HCT116 (cell line): ENCODE results near the gene TEKT3. TPM values are rescaled to one million over a fixed set of nuclear protein-coding genes. Genes with fewer than 3 reads are reported as not detected.

ENCODE experiments used
- ATAC-seq: fragments of 200-7000 bp; cut with Tn5 transposase; 2 replicates; pipeline ENCODE4 v1.9.1; 2020; ENCODE audit warnings: mild to moderate bottlenecking, moderate library complexity
- BruUV-seq: library from RNA; stranded (reverse); fragments of 400-500 nt; replicated peaks from 2 replicates; lab custom pipeline; 2021; lab: Mats Ljungman, UMichigan
- CTCF ChIA-PET: fragments of 300-600 bp; sonication (Branson Sonifier 250); formaldehyde crosslinking; loops from one replicate; lab custom pipeline; 2021; ENCODE audit warnings: antibody characterized with exemption; lab: Charles Lee
- POLR2A ChIA-PET: fragments of 300-600, 350-600 bp; sonication (Branson Sonifier 250); formaldehyde crosslinking; loops from one replicate; lab custom pipeline; 2021; ENCODE audit warnings: antibody characterized with exemption; lab: Charles Lee
- RAD21 ChIA-PET, 2 experiments: fragments of 300-600 bp; sonication (Branson Sonifier 250); formaldehyde crosslinking; loops; one replicate each; lab custom pipeline; 2023; ENCODE audit warnings: low total read pairs in 2 of 2; ENCODE audit not compliant: uncharacterized antibody in 2 of 2, unreplicated experiment in 2 of 2, low non-redundant PET in 1 of 2; lab: Charles Lee
- DNase-seq: peaks from one replicate; pipeline ENCODE4 v3.0.0-alpha.2; 2010; ENCODE audit warnings: low read depth, low spot score
- H2AFZ ChIP-seq: fragments of 200-600 bp; shearing (Covaris generic), sonication (generic); 2 replicates; pipeline ENCODE4 v1.6.1; 2017; ENCODE audit warnings: low read depth, mixed run types, mixed read lengths, antibody characterized with exemption, low read length; ENCODE audit not compliant: poor library complexity, severe bottlenecking
- H3K27ac ChIP-seq: 2 replicates; pipeline ENCODE4 v1.5.1; 2012; ENCODE audit warnings: low read depth, low read length
- H3K27me3 ChIP-seq: fragments of 200-600 bp; sonication (generic); 2 replicates; pipeline ENCODE4 v1.6.1; 2016; ENCODE audit warnings: mixed run types, low read length, mixed read lengths; ENCODE audit not compliant: insufficient read depth
- H3K36me3 ChIP-seq, 2 experiments: fragments of 200-500 bp in 1 of 2; fragments of 200-600 bp in 1 of 2; sonication (Bioruptor generic) in 1 of 2; sonication (generic) in 1 of 2; 2 replicates each; pipeline versions ENCODE4 v1.5.1 to v1.6.1; 2014 to 2016; ENCODE audit warnings: low read length in 2 of 2, inconsistent platforms in 1 of 2, mixed read lengths in 1 of 2, mixed run types in 1 of 2; ENCODE audit not compliant: insufficient read depth in 2 of 2, control insufficient read depth in 1 of 2
- H3K4me1 ChIP-seq, 2 experiments: fragments of 200-600 bp in 1 of 2; sonication (generic) in 1 of 2; 2 replicates each; pipeline versions ENCODE4 v1.5.1 to v1.6.1; 2012 to 2017; ENCODE audit warnings: low read length in 2 of 2, inconsistent platforms in 1 of 2, mild to moderate bottlenecking in 1 of 2, mixed read lengths in 1 of 2, mixed run types in 1 of 2, moderate library complexity in 1 of 2; ENCODE audit not compliant: insufficient read depth in 2 of 2, control insufficient read depth in 1 of 2
- H3K4me2 ChIP-seq: fragments of 200-600 bp; sonication (generic); 2 replicates; pipeline ENCODE4 v1.6.1; 2017; ENCODE audit warnings: mixed run types, low read length, mixed read lengths
- H3K4me3 ChIP-seq, 2 experiments: fragments of 200-600 bp in 1 of 2; sonication (generic) in 1 of 2; replicated peaks in 1 of 2; 2 replicates each; pipeline ENCODE4 v1.5.1; 2011 to 2016; ENCODE audit warnings: low read length in 2 of 2, control low read depth in 1 of 2, low read depth in 1 of 2, mild to moderate bottlenecking in 1 of 2, mixed read lengths in 1 of 2, mixed run types in 1 of 2
- H3K79me2 ChIP-seq: fragments of 200-600 bp; sonication (generic); 2 replicates; pipeline ENCODE4 v1.6.1; 2017; ENCODE audit warnings: mild to moderate bottlenecking, mixed run types, low read length, moderate library complexity, mixed read lengths; ENCODE audit not compliant: insufficient read depth
- H3K9ac ChIP-seq: fragments of 200-600 bp; sonication (generic); 2 replicates; pipeline ENCODE4 v1.6.1; 2016; ENCODE audit warnings: low read length, mixed read lengths
- H3K9me2 ChIP-seq: fragments of 200-600 bp; sonication (generic), shearing (Covaris generic); 2 replicates; pipeline ENCODE4 v1.6.1; 2017; ENCODE audit warnings: mixed run types, mild to moderate bottlenecking, moderate library complexity; ENCODE audit not compliant: insufficient read depth
- H3K9me3 ChIP-seq, 2 experiments: fragments of 200-500 bp in 1 of 2; fragments of 200-600 bp in 1 of 2; sonication (Bioruptor generic) in 1 of 2; sonication (generic) in 1 of 2; 2 replicates each; pipeline ENCODE4 v1.6.1; 2014 to 2017; ENCODE audit warnings: low read length in 2 of 2, mixed read lengths in 2 of 2, inconsistent platforms in 1 of 2, low read depth in 1 of 2, mild to moderate bottlenecking in 1 of 2, mixed run types in 1 of 2, moderate library complexity in 1 of 2; ENCODE audit not compliant: control insufficient read depth in 1 of 2, insufficient read depth in 1 of 2
- H4K20me1 ChIP-seq: fragments of 200-600 bp; sonication (generic), shearing (Covaris generic); 2 replicates; pipeline ENCODE4 v1.6.1; 2017; ENCODE audit warnings: mixed run types, mild to moderate bottlenecking, moderate library complexity; ENCODE audit not compliant: insufficient read depth
- ATF3 ChIP-seq: IDR thresholded peaks from 2 replicates; pipeline ENCODE4 v1.6.1; 2012
- CBX3 ChIP-seq: IDR thresholded peaks from 2 replicates; pipeline ENCODE4 v1.6.1; 2012; ENCODE audit warnings: low read depth
- CEBPB ChIP-seq: IDR thresholded peaks from 2 replicates; pipeline ENCODE4 v1.6.1; 2012; ENCODE audit warnings: low read depth
- ELF1 ChIP-seq: IDR thresholded peaks from 2 replicates; pipeline ENCODE4 v1.6.1; 2012; ENCODE audit warnings: low read depth, borderline replicate concordance
- EZH2 ChIP-seq: fragments of 200-600 bp; sonication (generic); IDR thresholded peaks from 2 replicates; pipeline ENCODE4 v1.6.1; 2017; ENCODE audit warnings: antibody characterized with exemption, mixed run types
- EZH2phosphoT487 ChIP-seq: fragments of 200-600 bp; IDR thresholded peaks from 2 replicates; pipeline ENCODE4 v1.6.1; 2018; ENCODE audit warnings: antibody characterized with exemption, borderline replicate concordance
- JUND ChIP-seq: IDR thresholded peaks from 2 replicates; pipeline ENCODE4 v1.6.1; 2012
- MAX ChIP-seq: IDR thresholded peaks from 2 replicates; pipeline ENCODE4 v1.6.1; 2012
- POLR2A ChIP-seq: IDR thresholded peaks from 2 replicates; pipeline ENCODE4 v1.7.0; 2011; ENCODE audit warnings: borderline replicate concordance; ENCODE audit not compliant: insufficient read depth, insufficient read length; ENCODE audit errors: extremely low read depth
- POLR2AphosphoS5 ChIP-seq: IDR thresholded peaks from 2 replicates; pipeline ENCODE4 v1.6.1; 2011; ENCODE audit warnings: mild to moderate bottlenecking, low read depth, low read length, moderate library complexity
- REST ChIP-seq: IDR thresholded peaks from 2 replicates; pipeline ENCODE4 v1.6.1; 2012; ENCODE audit warnings: low read depth
- SIN3A ChIP-seq: IDR thresholded peaks from 2 replicates; pipeline ENCODE4 v1.6.1; 2012; ENCODE audit warnings: low read depth
- SP1 ChIP-seq: IDR thresholded peaks from 2 replicates; pipeline ENCODE4 v1.6.1; 2012; ENCODE audit warnings: low read depth
- SRF ChIP-seq: IDR thresholded peaks from 2 replicates; pipeline ENCODE4 v1.6.1; 2012; ENCODE audit warnings: low read depth
- ZBTB33 ChIP-seq: IDR thresholded peaks from 2 replicates; pipeline ENCODE4 v1.6.1; 2011; ENCODE audit warnings: mild to moderate bottlenecking, low read length, moderate library complexity; ENCODE audit not compliant: insufficient replicate concordance; ENCODE audit errors: extremely low read depth
- ZNF274 ChIP-seq: fragments of 200-500 bp; sonication (Bioruptor generic); IDR thresholded peaks from 2 replicates; pipeline ENCODE4 v1.6.1; 2014; ENCODE audit warnings: mild to moderate bottlenecking, low read depth, low read length, inconsistent platforms
- intact Hi-C: fragments of 100-400 bp; cut with micrococcal nuclease; formaldehyde crosslinking; loops from 2 replicates; pipeline ENCODE4 v1.10.0; 2022
- total RNA-seq: library from RNA; stranded (reverse); gene quantifications from one replicate; pipeline ENCODE4 v1.2.1, GENCODE V29; 2021; ENCODE audit not compliant: unreplicated experiment

TEKT3 gene
- total RNA-seq, 1 experiment from 2014 or later, result 0.64 TPM

GRCh38 chr17:15303851-15304250 lies 37.5 kb downstream of the TEKT3 start:
- H4K20me1 ChIP-seq, result no peaks in the 10 kb centered on the region
- no peaks in the 10 kb centered on the region for H3K79me2 ChIP-seq
- H2AFZ ChIP-seq, result no peak overlapping the region
- no peak for TF ChIP-seq POLR2A
- no peak for TF ChIP-seq REST
- TF ChIP-seq CBX3, result no peak
- TF ChIP-seq SIN3A, result no peak
- TF ChIP-seq ZNF274, result no peak
- TF ChIP-seq ELF1, result no peak
- H3K9ac ChIP-seq, result no peak overlapping the region
- no peak overlapping the region for H3K4me2 ChIP-seq
- H3K36me3 ChIP-seq, result no peaks in the 10 kb centered on the region
- no peak overlapping the region for H3K27ac ChIP-seq
- no peaks in the 10 kb centered on the region for H3K9me3 ChIP-seq
- no peaks in the 10 kb centered on the region for H3K4me1 ChIP-seq
- ChIA-PET POLR2A (no interaction called here), RAD21 (no interaction called here), CTCF (no interaction called here)
- intact Hi-C loops, result no loop called here
- no peak for ATAC-seq
- DNase-seq, result no peak
- no peak overlapping the region for H3K4me3 ChIP-seq
- H3K27me3 ChIP-seq, result peaks cover 27% of the 10 kb centered on the region
- no peaks in the 10 kb centered on the region for H3K9me2 ChIP-seq
- no TSS peak for BruUV-seq

GRCh38 chr17:15303268-15303667 lies 38.1 kb downstream of the TEKT3 start:
- Histone ChIP-seq H3K9ac (no peak overlapping the region), H3K36me3 (no peaks in the 10 kb centered on the region), H3K4me2 (no peak overlapping the region), H4K20me1 (no peaks in the 10 kb centered on the region), H3K9me3 (no peaks in the 10 kb centered on the region), H3K79me2 (no peaks in the 10 kb centered on the region), H3K27ac (no peak overlapping the region), H3K4me1 (no peaks in the 10 kb centered on the region), H3K9me2 (no peaks in the 10 kb centered on the region), H3K4me3 (no peak overlapping the region), H2AFZ (no peak overlapping the region), H3K27me3 (peaks cover 27% of the 10 kb centered on the region)
- POLR2A ChIA-PET, result no interaction called here
- no TSS peak for BruUV-seq
- no peak for ATAC-seq
- intact Hi-C loops, result no loop called here
- RAD21 ChIA-PET, result no interaction called here
- CTCF ChIA-PET, result no interaction called here
- DNase-seq, result no peak
- no peak for TF ChIP-seq EZH2
- TF ChIP-seq POLR2AphosphoS5, result no peak
- no peak for TF ChIP-seq JUND
- TF ChIP-seq POLR2A, result no peak
- TF ChIP-seq SIN3A, result no peak
- TF ChIP-seq SRF, result no peak
- TF ChIP-seq EZH2phosphoT487, result no peak
- TF ChIP-seq MAX, result no peak
- TF ChIP-seq ELF1, result no peak
- TF ChIP-seq SP1, result no peak
- TF ChIP-seq ATF3, result no peak
- no peak for TF ChIP-seq ZNF274
- TF ChIP-seq CEBPB, result no peak
- TF ChIP-seq ZBTB33, result no peak
